Measurements from ENCODE around the gene HHATL. TPM values are rescaled to one million over a fixed set of nuclear protein-coding genes. Genes with fewer than 3 reads are reported as not detected.

The HHATL gene
- polyA plus RNA-seq, 4 donors = 0.13 to 5.4 (median 1.2) TPM

DNA sequence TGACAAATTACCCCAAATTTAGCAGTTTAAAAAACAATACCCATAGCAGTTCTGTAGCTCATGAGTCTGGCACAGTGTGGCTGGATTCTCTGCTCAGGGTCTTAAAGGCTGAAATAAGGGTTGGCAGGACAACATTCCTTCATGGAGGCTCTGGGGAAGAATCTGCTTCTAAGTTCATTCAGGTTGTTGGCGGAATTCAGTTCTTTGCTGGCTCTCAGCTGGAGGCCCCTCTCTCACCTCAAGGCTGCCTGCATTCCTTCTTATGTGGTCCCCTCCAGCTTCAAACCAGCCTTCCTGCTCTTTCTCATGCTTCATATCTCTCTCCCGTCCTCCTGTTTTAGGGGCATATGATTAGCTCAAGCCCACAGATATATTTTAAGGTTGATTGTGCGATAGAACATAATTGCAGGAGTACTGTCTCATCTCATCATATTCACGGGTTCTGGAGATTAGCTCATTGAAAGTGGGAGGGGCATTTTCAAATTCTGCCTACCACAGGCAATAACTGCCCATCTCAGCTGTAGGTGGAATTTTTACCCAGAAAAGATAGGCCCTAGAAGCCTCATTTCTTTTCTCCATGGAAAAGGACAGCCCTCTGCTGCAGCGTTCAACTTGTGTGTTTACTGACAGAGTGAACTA is 54.7 kb downstream of the HHATL start:
- Histone ChIP-seq H3K27ac (ENCODE audit: low read depth in 1 of 3, low read length in 2 of 3) (no peak overlapping the region), H3K4me1 (ENCODE audit: control insufficient read depth in 3 of 3, insufficient read depth in 2 of 3, low read depth in 1 of 3, low read length in 2 of 3) (peaks cover 0 to 10% (median 0%) of the 10 kb centered on the region in 3 donors), H3K36me3 (ENCODE audit: control insufficient read depth in 3 of 3, insufficient read depth in 2 of 3, low read depth in 1 of 3, low read length in 3 of 3) (peaks cover 11 to 38% (median 21%) of the 10 kb centered on the region in 3 donors), H3K9me3 (ENCODE audit: control insufficient read depth in 2 of 2, insufficient read depth in 1 of 2, low read depth in 1 of 2, low read length in 1 of 2) (no peaks in the 10 kb centered on the region), H3K4me3 (ENCODE audit: low read depth in 1 of 3, low read length in 3 of 3) (no peak overlapping the region), H3K27me3 (ENCODE audit: control insufficient read depth in 3 of 3, insufficient read depth in 3 of 3, low read length in 3 of 3) (no peaks in the 10 kb centered on the region)
- no peak for FAIRE-seq
- WGBS, 3 donors = 83 to 84% (median 84%) methylated on average over 5 of the region's 5 CpGs
- DNase-seq = no peak

Other genes starting within 250 kb of the HHATL start
- 100 to 1,000 TPM in 1 of 4 donors, 10 to 100 TPM in 3; 32.1 to 114 (median 75.8) TPM for gene VIPR1, start 200.2 kb downstream of the HHATL start, polyA plus RNA-seq
- gene SEC22C, start 120.8 kb downstream of the HHATL start, polyA plus RNA-seq = 10 to 100 TPM; 24.1 to 49.9 (median 39.5) TPM
- gene SS18L2, start 111.9 kb downstream of the HHATL start, polyA plus RNA-seq = 10 to 100 TPM; 41.9 to 87.9 (median 60.4) TPM
- gene NKTR, start 102.1 kb downstream of the HHATL start, polyA plus RNA-seq = 100 to 1,000 TPM in 1 of 4 donors, 10 to 100 TPM in 3; 11.3 to 122 (median 18.3) TPM
- 10 to 100 TPM in 1 of 4 donors, 1 to 10 TPM in 2, under 1 TPM in 1; 0.89 to 11.4 (median 7.8) TPM for gene ZBTB47, start 49.1 kb downstream of the HHATL start, polyA plus RNA-seq
- 1 to 10 TPM in 1 of 4 donors, under 1 TPM in 3; 0.01 to 1.1 (median 0.60) TPM for gene KLHL40, start 17.3 kb downstream of the HHATL start, polyA plus RNA-seq
- gene CCDC13, start 70.5 kb upstream of the HHATL start, polyA plus RNA-seq = 1 to 10 TPM in 1 of 4 donors, under 1 TPM in 3; 0.37 to 2.7 (median 0.66) TPM
- gene HIGD1A, start 101.7 kb upstream of the HHATL start, polyA plus RNA-seq = 100 to 1,000 TPM; 118 to 333 (median 255) TPM
- gene ACKR2, start 106.6 kb upstream of the HHATL start, polyA plus RNA-seq = 1 to 10 TPM in 2 of 4 donors, under 1 TPM in 2; 0.22 to 2.5 (median 1.3) TPM
- gene CYP8B1, start 173.1 kb upstream of the HHATL start, polyA plus RNA-seq = under 1 TPM in 2 of 4 donors, not detected in 2; 0.01 to 0.25 TPM
- gene ZNF662, start 203.3 kb upstream of the HHATL start, polyA plus RNA-seq = 10 to 100 TPM in 1 of 4 donors, 1 to 10 TPM in 1, under 1 TPM in 2; 0.54 to 20.4 (median 1.1) TPM

Measured in small intestine (tissue), 7 donors.